ENCODE results near the gene RCOR3. TPM values are rescaled to one million over a fixed set of nuclear protein-coding genes. Genes with fewer than 3 reads are reported as not detected.
"Not testable (repeated sequence)": the region's sequence is repeated elsewhere in the genome, so short reads cannot be mapped to it uniquely, and the experiment has no call there.

RCOR3 gene
- total RNA-seq: 21.9 TPM
- 52.4 TPM for polyA plus RNA-seq
- long read RNA-seq, donor 1, partial matches to known transcripts: 0 of 2 reads
- long read RNA-seq, donor 1, other reads (novel, unspliced or antisense): 0 of 2 reads
- long read RNA-seq, donor 2, full-length matches to known transcripts: 11 of 11 reads
- long read RNA-seq, donor 2, partial matches to known transcripts: 0 of 11 reads
- long read RNA-seq, donor 2, other reads (novel, unspliced or antisense): 0 of 11 reads
- long read RNA-seq, donor 3, partial matches to known transcripts: 0 of 6 reads
- long read RNA-seq, donor 3, other reads (novel, unspliced or antisense): 0 of 6 reads
- long read RNA-seq, donor 4, partial matches to known transcripts: 0 of 3 reads
- long read RNA-seq, donor 4, other reads (novel, unspliced or antisense): 0 of 3 reads
- long read RNA-seq, donor 5, full-length matches to known transcripts: 7 of 80 reads
- long read RNA-seq, donor 5, partial matches to known transcripts: 73 of 80 reads
- long read RNA-seq, donor 5, other reads (novel, unspliced or antisense): 0 of 80 reads
- long read RNA-seq, donor 6, partial matches to known transcripts: 0 of 4 reads
- long read RNA-seq, donor 6, other reads (novel, unspliced or antisense): 0 of 4 reads
- long read RNA-seq, donor 7, partial matches to known transcripts: 0 of 6 reads
- long read RNA-seq, donor 7, other reads (novel, unspliced or antisense): 0 of 6 reads
- long read RNA-seq, donor 8, full-length matches to known transcripts: 4 of 4 reads
- long read RNA-seq, donor 8, partial matches to known transcripts: 0 of 4 reads
- long read RNA-seq, donor 8, other reads (novel, unspliced or antisense): 0 of 4 reads
- long read RNA-seq, donor 9, partial matches to known transcripts: 0 of 4 reads
- long read RNA-seq, donor 9, other reads (novel, unspliced or antisense): 0 of 4 reads
- long read RNA-seq, donor 10, full-length matches to known transcripts: 8 of 8 reads
- long read RNA-seq, donor 10, partial matches to known transcripts: 0 of 8 reads
- long read RNA-seq, donor 10, other reads (novel, unspliced or antisense): 0 of 8 reads

- peaks cover 0 to 4% of the 10 kb centered on the region in 2 donors for H3K36me3 ChIP-seq (ENCODE audit: control insufficient read depth in 2 of 2, insufficient read depth in 2 of 2, low read length in 1 of 2)
- peaks cover 0 to 15% of the 10 kb centered on the region in 2 donors for H3K4me1 ChIP-seq (ENCODE audit: control insufficient read depth in 2 of 2, insufficient read depth in 2 of 2, low read length in 2 of 2)
- peak; percentile 52 to 94 (median 81) for DNase-seq (ENCODE audit: low read depth in 6 of 9, low spot score in 9 of 9)
- under 1% methylated on average over 95 of the region's 97 CpGs for whole genome bisulfite sequencing
- H3K27me3 ChIP-seq (ENCODE audit: control insufficient read depth in 2 of 2, insufficient read depth in 1 of 2, low read length in 1 of 2): no peaks in the 10 kb centered on the region
- H3K27ac ChIP-seq (ENCODE audit: low read depth in 1 of 2, low read length in 1 of 2): peak within 1 kb of the TSS; percentile 100
- H3K9me3 ChIP-seq (ENCODE audit: control insufficient read depth in 2 of 2, insufficient read depth in 1 of 2, low read length in 1 of 2): no peaks in the 10 kb centered on the region
- peak within 1 kb of the TSS; percentile 86 for H3K4me3 ChIP-seq (ENCODE audit: low read length in 2 of 2)
Observed at GRCh38 chr1:211258756-211259637, at the start of gene RCOR3. Gene RCOR3, plus strand, starts transcription at chr1:211259366. Its CDS starts 195 bp downstream, at chr1:211259561.

GRCh38 chr1:211210052-211210451 is 49.1 kb upstream of the RCOR3 start:
- Histone ChIP-seq H3K4me3 (ENCODE audit: low read length in 2 of 2) (no peak overlapping the region), H3K4me1 (ENCODE audit: control insufficient read depth in 2 of 2, insufficient read depth in 2 of 2, low read length in 2 of 2) (no peaks in the 10 kb centered on the region), H3K36me3 (ENCODE audit: control insufficient read depth in 2 of 2, insufficient read depth in 2 of 2, low read length in 1 of 2) (no peaks in the 10 kb centered on the region), H3K9me3 (ENCODE audit: control insufficient read depth in 2 of 2, insufficient read depth in 1 of 2, low read length in 1 of 2) (peaks cover 0 to 6% of the 10 kb centered on the region in 2 donors), H3K27me3 (ENCODE audit: control insufficient read depth in 2 of 2, insufficient read depth in 1 of 2, low read length in 1 of 2) (no peaks in the 10 kb centered on the region), H3K27ac (ENCODE audit: low read depth in 1 of 2, low read length in 1 of 2) (no peak overlapping the region)
- 97% methylated on average over 5 of the region's 5 CpGs for WGBS
- DNase-seq (ENCODE audit: low read depth in 6 of 9, low spot score in 9 of 9): no peak

- DNase-seq (ENCODE audit: low read depth in 6 of 9, low spot score in 9 of 9): no peak
- H3K9me3 ChIP-seq (ENCODE audit: control insufficient read depth in 2 of 2, insufficient read depth in 1 of 2, low read length in 1 of 2): peaks cover 0 to 6% of the 10 kb centered on the region in 2 donors
Observed at GRCh38 chr1:211210965-211211364, 48.2 kb upstream of the RCOR3 start.

GRCh38 chr1:211213702-211214101 is 45.5 kb upstream of the RCOR3 start:
- Histone ChIP-seq H3K4me3 (ENCODE audit: low read length in 2 of 2) (no peak overlapping the region), H3K36me3 (ENCODE audit: control insufficient read depth in 2 of 2, insufficient read depth in 2 of 2, low read length in 1 of 2) (no peaks in the 10 kb centered on the region), H3K4me1 (ENCODE audit: control insufficient read depth in 2 of 2, insufficient read depth in 2 of 2, low read length in 2 of 2) (no peaks in the 10 kb centered on the region), H3K9me3 (ENCODE audit: control insufficient read depth in 2 of 2, insufficient read depth in 1 of 2, low read length in 1 of 2) (no peaks in the 10 kb centered on the region), H3K27ac (ENCODE audit: low read depth in 1 of 2, low read length in 1 of 2) (no peak overlapping the region), H3K27me3 (ENCODE audit: control insufficient read depth in 2 of 2, insufficient read depth in 1 of 2, low read length in 1 of 2) (no peaks in the 10 kb centered on the region)
- 96% methylated on average over 2 of the region's 2 CpGs for WGBS
- DNase-seq (ENCODE audit: low read depth in 6 of 9, low spot score in 9 of 9): no peak

More at GRCh38 chr1:211210965-211211364, 48.2 kb upstream of the RCOR3 start:
- Histone ChIP-seq H3K4me3 (ENCODE audit: low read length in 2 of 2) (no peak overlapping the region), H3K36me3 (ENCODE audit: control insufficient read depth in 2 of 2, insufficient read depth in 2 of 2, low read length in 1 of 2) (no peaks in the 10 kb centered on the region), H3K27ac (ENCODE audit: low read depth in 1 of 2, low read length in 1 of 2) (no peak overlapping the region), H3K4me1 (ENCODE audit: control insufficient read depth in 2 of 2, insufficient read depth in 2 of 2, low read length in 2 of 2) (no peaks in the 10 kb centered on the region), H3K27me3 (ENCODE audit: control insufficient read depth in 2 of 2, insufficient read depth in 1 of 2, low read length in 1 of 2) (no peaks in the 10 kb centered on the region)
- WGBS: 95% methylated on average over 6 of the region's 6 CpGs

GRCh38 chr1:211215577-211215976 is 43.6 kb upstream of the RCOR3 start:
- H3K9me3 ChIP-seq (ENCODE audit: control insufficient read depth in 2 of 2, insufficient read depth in 1 of 2, low read length in 1 of 2): no peaks in the 10 kb centered on the region
- DNase-seq (ENCODE audit: low read depth in 6 of 9, low spot score in 9 of 9): no peak

GRCh38 chr1:211217392-211217791 is 41.8 kb upstream of the RCOR3 start:
- H3K4me3 ChIP-seq (ENCODE audit: low read length in 2 of 2): no peak overlapping the region
- peaks cover 0 to 2% of the 10 kb centered on the region in 2 donors for H3K27me3 ChIP-seq (ENCODE audit: control insufficient read depth in 2 of 2, insufficient read depth in 1 of 2, low read length in 1 of 2)
- H3K4me1 ChIP-seq (ENCODE audit: control insufficient read depth in 2 of 2, insufficient read depth in 2 of 2, low read length in 2 of 2): no peaks in the 10 kb centered on the region
- no peaks in the 10 kb centered on the region for H3K36me3 ChIP-seq (ENCODE audit: control insufficient read depth in 2 of 2, insufficient read depth in 2 of 2, low read length in 1 of 2)
- DNase-seq (ENCODE audit: low read depth in 6 of 9, low spot score in 9 of 9): no peak
- no peaks in the 10 kb centered on the region for H3K9me3 ChIP-seq (ENCODE audit: control insufficient read depth in 2 of 2, insufficient read depth in 1 of 2, low read length in 1 of 2)
- 95% methylated on average over 1 of the region's 1 CpG for WGBS
- H3K27ac ChIP-seq (ENCODE audit: low read depth in 1 of 2, low read length in 1 of 2): no peak overlapping the region

More at GRCh38 chr1:211215577-211215976, 43.6 kb upstream of the RCOR3 start:
- no peaks in the 10 kb centered on the region for H3K4me1 ChIP-seq (ENCODE audit: control insufficient read depth in 2 of 2, insufficient read depth in 2 of 2, low read length in 2 of 2)
- no peak overlapping the region for H3K27ac ChIP-seq (ENCODE audit: low read depth in 1 of 2, low read length in 1 of 2)
- H3K27me3 ChIP-seq (ENCODE audit: control insufficient read depth in 2 of 2, insufficient read depth in 1 of 2, low read length in 1 of 2): peaks cover 0 to 2% of the 10 kb centered on the region in 2 donors
- H3K36me3 ChIP-seq (ENCODE audit: control insufficient read depth in 2 of 2, insufficient read depth in 2 of 2, low read length in 1 of 2): no peaks in the 10 kb centered on the region
- no peak overlapping the region for H3K4me3 ChIP-seq (ENCODE audit: low read length in 2 of 2)
- 100% methylated on average over 1 of the region's 1 CpG for WGBS

- H3K4me1 ChIP-seq (ENCODE audit: control insufficient read depth in 2 of 2, insufficient read depth in 2 of 2, low read length in 2 of 2); DNase-seq (ENCODE audit: low read depth in 6 of 9, low spot score in 9 of 9); H3K9me3 ChIP-seq (ENCODE audit: control insufficient read depth in 2 of 2, insufficient read depth in 1 of 2, low read length in 1 of 2); H3K27ac ChIP-seq (ENCODE audit: low read depth in 1 of 2, low read length in 1 of 2); H3K27me3 ChIP-seq (ENCODE audit: control insufficient read depth in 2 of 2, insufficient read depth in 1 of 2, low read length in 1 of 2); H3K36me3 ChIP-seq (ENCODE audit: control insufficient read depth in 2 of 2, insufficient read depth in 2 of 2, low read length in 1 of 2); H3K4me3 ChIP-seq (ENCODE audit: low read length in 2 of 2): not testable (repeated sequence)
- WGBS: 94% methylated on average over 9 of the region's 9 CpGs
Observed at GRCh38 chr1:211222469-211223234, 36.5 kb upstream of the RCOR3 start.

Data from thymus (tissue), 14 donors.